H9 (cell line): ENCODE results near the gene GALNT7. TPM values are rescaled to one million over a fixed set of nuclear protein-coding genes. Genes with fewer than 3 reads are reported as not detected.

Experiments
- DNase-seq: peaks from one replicate; pipeline ENCODE4 v3.0.0-alpha.2; 2017
- H2AFZ ChIP-seq: one replicate; pipeline ENCODE4 v1.6.1; 2013; ENCODE audit warnings: mild to moderate bottlenecking, low read length, control low read depth, moderate library complexity
- H2AK5ac ChIP-seq: 2 replicates; pipeline ENCODE4 v1.6.1; 2013; ENCODE audit warnings: low read length, control low read depth, mixed read lengths; ENCODE audit not compliant: insufficient read length
- H2BK120ac ChIP-seq: one replicate; pipeline ENCODE4 v1.6.1; 2013; ENCODE audit warnings: low read depth, mild to moderate bottlenecking, low read length, control low read depth, inconsistent platforms; ENCODE audit not compliant: poor library complexity, severe bottlenecking
- H2BK12ac ChIP-seq: 2 replicates; pipeline ENCODE4 v1.6.1; 2013; ENCODE audit warnings: low read length, control low read depth, mixed read lengths, low read depth; ENCODE audit not compliant: insufficient read length
- H2BK15ac ChIP-seq: 2 replicates; pipeline ENCODE4 v1.6.1; 2013; ENCODE audit warnings: low read depth, low read length, control low read depth
- H2BK20ac ChIP-seq: one replicate; pipeline ENCODE4 v1.6.1; 2013; ENCODE audit warnings: low read depth, mild to moderate bottlenecking, low read length, control low read depth, inconsistent platforms; ENCODE audit not compliant: poor library complexity, severe bottlenecking
- H2BK5ac ChIP-seq: 2 replicates; pipeline ENCODE4 v1.6.1; 2013; ENCODE audit warnings: low read length, control low read depth, mixed read lengths; ENCODE audit not compliant: insufficient read length
- H3K14ac ChIP-seq: 2 replicates; pipeline ENCODE4 v1.6.1; 2013; ENCODE audit warnings: low read length, control low read depth; ENCODE audit not compliant: insufficient read depth
- H3K18ac ChIP-seq: 2 replicates; pipeline ENCODE4 v1.6.1; 2013; ENCODE audit warnings: low read depth, mild to moderate bottlenecking, mixed read lengths, low read length, control low read depth; ENCODE audit not compliant: insufficient read length
- H3K23ac ChIP-seq: 2 replicates; pipeline ENCODE4 v1.6.1; 2013; ENCODE audit warnings: low read length, control low read depth, mixed read lengths, low read depth; ENCODE audit not compliant: insufficient read length
- H3K23me2 ChIP-seq: 2 replicates; pipeline ENCODE4 v1.6.1; 2013; ENCODE audit warnings: low read depth, mild to moderate bottlenecking, mixed read lengths, low read length, control low read depth; ENCODE audit not compliant: insufficient read length, poor library complexity, severe bottlenecking
- H3K27ac ChIP-seq: 2 replicates; pipeline ENCODE4 v1.5.1; 2013; ENCODE audit warnings: low read length, control low read depth, mixed read lengths, low read depth; ENCODE audit not compliant: insufficient read length
- H3K27me3 ChIP-seq: 2 replicates; pipeline ENCODE4 v1.6.1; 2013; ENCODE audit warnings: low read length, control low read depth, inconsistent platforms; ENCODE audit not compliant: insufficient read depth
- H3K4ac ChIP-seq: 2 replicates; pipeline ENCODE4 v1.6.1; 2013; ENCODE audit warnings: low read depth, mild to moderate bottlenecking, control low read depth, inconsistent platforms, low read length, moderate library complexity
- H3K4me1 ChIP-seq: 2 replicates; pipeline ENCODE4 v1.6.1; 2013; ENCODE audit warnings: low read length, control low read depth, inconsistent platforms; ENCODE audit not compliant: insufficient read depth
- H3K4me2 ChIP-seq: 2 replicates; pipeline ENCODE4 v1.6.1; 2013; ENCODE audit warnings: low read length, control low read depth, mixed read lengths; ENCODE audit not compliant: insufficient read length, insufficient read depth
- H3K56ac ChIP-seq: 2 replicates; pipeline ENCODE4 v1.6.1; 2013; ENCODE audit warnings: low read depth, mild to moderate bottlenecking, mixed read lengths, low read length, control low read depth; ENCODE audit not compliant: insufficient read length
- H3K79me1 ChIP-seq: 2 replicates; pipeline ENCODE4 v1.6.1; 2013; ENCODE audit warnings: low read depth, mild to moderate bottlenecking, moderate library complexity, low read length, control low read depth, inconsistent platforms; ENCODE audit not compliant: insufficient read depth, poor library complexity, severe bottlenecking
- H3K79me2 ChIP-seq: 2 replicates; pipeline ENCODE4 v1.6.1; 2013; ENCODE audit warnings: low read length, control low read depth, inconsistent platforms; ENCODE audit not compliant: insufficient read depth
- H3K9ac ChIP-seq: 2 replicates; pipeline ENCODE4 v1.6.1; 2013; ENCODE audit warnings: low read length, control low read depth, mixed read lengths; ENCODE audit not compliant: insufficient read length; ENCODE audit errors: extremely low read depth
- H3K9me3 ChIP-seq: one replicate; pipeline ENCODE4 v1.6.1; 2013; ENCODE audit warnings: low read depth, low read length, inconsistent platforms; ENCODE audit not compliant: control insufficient read depth
- H3T11ph ChIP-seq: one replicate; pipeline ENCODE4 v1.6.1; 2013; ENCODE audit warnings: mild to moderate bottlenecking, low read length, control low read depth, inconsistent platforms
- H4K20me1 ChIP-seq: one replicate; pipeline ENCODE4 v1.6.1; 2013; ENCODE audit not compliant: control insufficient read depth, insufficient read length, insufficient read depth
- H4K5ac ChIP-seq: 2 replicates; pipeline ENCODE4 v1.6.1; 2013; ENCODE audit warnings: low read depth, mild to moderate bottlenecking, mixed read lengths, low read length, control low read depth; ENCODE audit not compliant: insufficient read length
- H4K8ac ChIP-seq: replicated peaks from 2 replicates; pipeline ENCODE4 v1.6.1; 2013; ENCODE audit warnings: low read length, control low read depth, mixed read lengths, low read depth; ENCODE audit not compliant: insufficient read length
- H4K91ac ChIP-seq: 2 replicates; pipeline ENCODE4 v1.6.1; 2013; ENCODE audit warnings: low read depth, mild to moderate bottlenecking, moderate library complexity, mixed read lengths, low read length, control low read depth; ENCODE audit not compliant: insufficient read length
- H3K27ac Mint-ChIP-seq, 3 experiments: 2 replicates in 2 of 3; 3 replicates in 1 of 3; pipeline ENCODE4 v1.8.0; 2020 to 2021; ENCODE audit warnings: mixed read lengths in 3 of 3, mild to moderate bottlenecking in 1 of 3, moderate library complexity in 1 of 3
- H3K27me3 Mint-ChIP-seq: 2 replicates; pipeline ENCODE4 v1.8.0; 2021; ENCODE audit warnings: low read depth, mild to moderate bottlenecking, moderate library complexity, mixed read lengths
- H3K36me3 Mint-ChIP-seq, 3 experiments: 2 replicates in 2 of 3; 3 replicates in 1 of 3; pipeline ENCODE4 v1.8.0; 2020 to 2021; ENCODE audit warnings: low read depth in 3 of 3, mixed read lengths in 3 of 3; ENCODE audit not compliant: insufficient read depth in 1 of 3
- H3K4me1 Mint-ChIP-seq, 2 experiments: 2 replicates each; pipeline ENCODE4 v1.8.0; 2020; ENCODE audit warnings: mixed read lengths in 2 of 2
- H3K4me3 Mint-ChIP-seq, 2 experiments: 2 replicates in 1 of 2; 3 replicates in 1 of 2; pipeline ENCODE4 v1.8.0; 2020 to 2021; ENCODE audit warnings: mild to moderate bottlenecking in 2 of 2, mixed read lengths in 2 of 2, moderate library complexity in 1 of 2
- H3K9me3 Mint-ChIP-seq, 2 experiments: 2 replicates in 1 of 2; 3 replicates in 1 of 2; pipeline ENCODE4 v1.8.0; 2020; ENCODE audit warnings: mild to moderate bottlenecking in 2 of 2, mixed read lengths in 2 of 2, moderate library complexity in 1 of 2
- CTCF ChIP-seq: fragments of 200-600 bp; sonication (generic); conservative IDR thresholded peaks from 3 replicates; pipeline ENCODE4 v1.8.0; 2021; ENCODE audit warnings: antibody characterized with exemption, mild to moderate bottlenecking
- WGBS: extraction: QIAGEN DNeasy Blood & Tissue Kit; methylation state at CpG from one replicate; pipeline ENCODE4 v1.1.7; 2013; ENCODE audit warnings: missing lambda C conversion rate, low lambda C conversion rate, mixed read lengths; ENCODE audit not compliant: insufficient read length; ENCODE audit errors: extremely low coverage; 5-methylcytosine and 5-hydroxymethylcytosine counted together
- total RNA-seq: library from RNA; stranded (reverse); gene quantifications from 2 replicates; pipeline ENCODE4 v1.2.1, GENCODE V29; 2021

GALNT7 gene
- total RNA-seq, 1 experiment from 2014 or later: 57.3 TPM

GRCh38 chr4:173294444-173294843 lies 125.8 kb downstream of the GALNT7 start:
- H3K14ac ChIP-seq: no peak overlapping the region
- H3K79me1 ChIP-seq: no peaks in the 10 kb centered on the region
- H3K36me3 Mint-ChIP-seq: peaks cover 0 to 9% (median 9%) of the 10 kb centered on the region in 3 experiments; a peak in 4 of 7 replicates
- H3K79me2 ChIP-seq: no peaks in the 10 kb centered on the region
- H2AK5ac ChIP-seq: no peak overlapping the region
- H2BK12ac ChIP-seq: no peak overlapping the region
- H2BK120ac ChIP-seq: no peak overlapping the region
- no peaks in the 10 kb centered on the region for H4K20me1 ChIP-seq
- H3K27me3 Mint-ChIP-seq: no peaks in the 10 kb centered on the region
- H3K4me1 Mint-ChIP-seq: no peaks in the 10 kb centered on the region
- DNase-seq: no peak
- H3K27me3 ChIP-seq: no peaks in the 10 kb centered on the region
- no peak overlapping the region for H3K18ac ChIP-seq
- H3K27ac Mint-ChIP-seq: no peak overlapping the region
- H2BK5ac ChIP-seq: no peak overlapping the region
- WGBS: no CpG with 5 or more reads among the region's 1 CpG
- H3K27ac ChIP-seq: no peak overlapping the region
- TF ChIP-seq CTCF: no peak
- H2BK15ac ChIP-seq: no peak overlapping the region
- no peak overlapping the region for H2AFZ ChIP-seq
- H4K91ac ChIP-seq: no peak overlapping the region
- H3K9ac ChIP-seq: no peak overlapping the region
- no peaks in the 10 kb centered on the region for H3K9me3 ChIP-seq
- no peak overlapping the region for H3K4me2 ChIP-seq
- H2BK20ac ChIP-seq: no peak overlapping the region
- H3K4ac ChIP-seq: no peak overlapping the region
- H3K23me2 ChIP-seq: no peaks in the 10 kb centered on the region
- no peak overlapping the region for H3K23ac ChIP-seq
- no peaks in the 10 kb centered on the region for H3K4me1 ChIP-seq
- H3T11ph ChIP-seq: no peak overlapping the region
- H3K56ac ChIP-seq: no peak overlapping the region
- no peaks in the 10 kb centered on the region for H3K9me3 Mint-ChIP-seq
- no peak overlapping the region for H4K8ac ChIP-seq
- H4K5ac ChIP-seq: no peak overlapping the region
- no peak overlapping the region for H3K4me3 Mint-ChIP-seq
